Cardiac fibroblast (primary cell): ENCODE results near the gene LIPG.
"Not testable (repeated sequence)": the region's sequence is repeated elsewhere in the genome, so short reads cannot be mapped to it uniquely, and the experiment has no call there.

Experiments
- DNase-seq, 2 donors: peaks; one replicate each; pipeline versions ENCODE4 v3.0.0 to v3.0.0-alpha.2; 2010; ENCODE audit warnings: low read depth in 2 of 2
- H3K4me3 ChIP-seq, 2 donors: replicated peaks in 1 of 2; 1 replicate in 1 of 2; 2 replicates in 1 of 2; pipeline ENCODE4 v1.5.1; 2011; ENCODE audit warnings: low read depth in 2 of 2, low read length in 2 of 2, mild to moderate bottlenecking in 2 of 2, moderate library complexity in 1 of 2
- TF ChIP-seq, protein P1 (sequence below): IDR thresholded peaks from one replicate; pipeline ENCODE4 v1.5.1; 2011; ENCODE audit warnings: low read depth, mild to moderate bottlenecking, low read length, inconsistent platforms

Gene LIPG

DNA sequence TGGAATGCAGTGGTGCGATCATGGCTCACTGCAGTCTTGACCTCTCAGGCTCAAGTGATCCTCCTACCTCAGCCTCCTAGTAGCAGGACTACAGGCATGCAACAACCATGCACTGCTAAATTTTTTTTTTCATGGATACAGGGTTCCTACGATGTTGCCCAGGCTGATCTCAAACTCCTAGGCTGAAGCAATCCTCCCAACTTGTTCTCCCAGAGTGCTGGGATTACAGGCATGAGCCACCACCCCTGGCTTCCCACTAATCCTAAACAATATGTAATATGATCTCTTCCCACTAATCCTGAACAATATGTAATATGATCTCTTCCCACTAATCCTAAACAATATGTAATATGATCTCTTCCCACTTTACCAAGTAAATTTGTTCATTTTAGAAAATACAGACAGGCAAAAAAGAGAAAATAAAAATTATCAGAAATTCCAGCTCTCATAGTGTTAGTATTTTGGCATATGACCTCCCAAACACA, 41.2 kb upstream of the LIPG start:
- peak; percentile 25 to 29 for DNase-seq
- no peak overlapping the region for H3K4me3 ChIP-seq
- TF ChIP-seq, protein P1, sequence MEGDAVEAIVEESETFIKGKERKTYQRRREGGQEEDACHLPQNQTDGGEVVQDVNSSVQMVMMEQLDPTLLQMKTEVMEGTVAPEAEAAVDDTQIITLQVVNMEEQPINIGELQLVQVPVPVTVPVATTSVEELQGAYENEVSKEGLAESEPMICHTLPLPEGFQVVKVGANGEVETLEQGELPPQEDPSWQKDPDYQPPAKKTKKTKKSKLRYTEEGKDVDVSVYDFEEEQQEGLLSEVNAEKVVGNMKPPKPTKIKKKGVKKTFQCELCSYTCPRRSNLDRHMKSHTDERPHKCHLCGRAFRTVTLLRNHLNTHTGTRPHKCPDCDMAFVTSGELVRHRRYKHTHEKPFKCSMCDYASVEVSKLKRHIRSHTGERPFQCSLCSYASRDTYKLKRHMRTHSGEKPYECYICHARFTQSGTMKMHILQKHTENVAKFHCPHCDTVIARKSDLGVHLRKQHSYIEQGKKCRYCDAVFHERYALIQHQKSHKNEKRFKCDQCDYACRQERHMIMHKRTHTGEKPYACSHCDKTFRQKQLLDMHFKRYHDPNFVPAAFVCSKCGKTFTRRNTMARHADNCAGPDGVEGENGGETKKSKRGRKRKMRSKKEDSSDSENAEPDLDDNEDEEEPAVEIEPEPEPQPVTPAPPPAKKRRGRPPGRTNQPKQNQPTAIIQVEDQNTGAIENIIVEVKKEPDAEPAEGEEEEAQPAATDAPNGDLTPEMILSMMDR, result no peak

DNA sequence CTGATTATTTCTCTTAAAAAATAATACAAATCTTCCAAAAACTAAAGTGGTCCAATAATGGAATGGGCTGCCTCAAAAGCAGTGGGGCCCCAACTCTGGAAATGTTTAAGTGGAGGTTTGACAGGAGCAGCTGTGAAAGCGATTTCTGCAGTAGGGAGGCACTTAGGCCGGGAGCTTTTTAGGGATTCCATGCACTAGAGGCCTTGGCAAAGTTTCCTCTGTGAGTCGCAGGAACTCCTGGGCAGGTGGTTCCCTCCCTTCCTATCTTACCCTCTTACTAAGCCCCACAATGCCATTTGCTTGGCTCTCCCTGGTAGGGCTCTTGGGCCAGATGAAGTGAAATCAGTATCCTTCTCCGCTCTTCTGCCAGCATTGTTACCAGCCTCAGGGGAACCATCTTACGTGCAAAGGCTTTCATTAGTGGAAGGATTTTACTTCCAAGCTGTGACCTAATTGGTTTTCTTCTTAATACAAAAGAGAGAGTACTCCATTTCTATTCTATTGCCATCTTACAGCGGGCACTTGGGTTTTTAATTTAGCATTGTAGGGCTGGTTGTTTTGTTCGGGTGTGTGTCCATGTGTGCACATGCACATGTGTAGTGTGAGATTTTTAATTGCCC, 40.5 kb upstream of the LIPG start:
- no peak overlapping the region for H3K4me3 ChIP-seq
- no peak for DNase-seq
- TF ChIP-seq, protein P1, result no peak

DNA sequence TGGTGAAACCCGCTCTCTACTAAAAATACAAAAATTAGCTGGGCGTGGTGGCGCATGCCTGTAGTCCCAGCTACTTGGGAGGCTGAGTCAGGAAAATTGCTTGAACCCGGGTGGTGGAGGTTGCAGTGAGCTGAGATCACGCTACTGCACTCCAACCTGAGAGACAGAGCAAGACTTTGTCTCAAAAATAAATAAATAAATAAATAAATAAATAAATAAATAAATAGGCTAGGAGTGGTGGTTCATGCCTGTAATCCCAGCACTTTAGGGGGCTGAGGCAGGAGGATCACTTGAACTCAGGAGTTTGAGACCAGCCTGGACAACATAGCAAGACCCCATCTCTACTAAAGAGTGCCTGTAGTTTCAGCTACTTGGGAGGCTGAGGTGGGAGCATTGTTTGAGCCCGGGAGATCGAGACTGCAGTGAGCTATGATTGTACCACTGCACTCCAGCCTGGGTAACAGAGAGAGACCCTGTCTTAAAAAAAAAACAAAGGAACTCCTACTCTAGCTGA, 38.2 kb upstream of the LIPG start:
- DNase-seq, H3K4me3 ChIP-seq: not testable (repeated sequence)

DNA sequence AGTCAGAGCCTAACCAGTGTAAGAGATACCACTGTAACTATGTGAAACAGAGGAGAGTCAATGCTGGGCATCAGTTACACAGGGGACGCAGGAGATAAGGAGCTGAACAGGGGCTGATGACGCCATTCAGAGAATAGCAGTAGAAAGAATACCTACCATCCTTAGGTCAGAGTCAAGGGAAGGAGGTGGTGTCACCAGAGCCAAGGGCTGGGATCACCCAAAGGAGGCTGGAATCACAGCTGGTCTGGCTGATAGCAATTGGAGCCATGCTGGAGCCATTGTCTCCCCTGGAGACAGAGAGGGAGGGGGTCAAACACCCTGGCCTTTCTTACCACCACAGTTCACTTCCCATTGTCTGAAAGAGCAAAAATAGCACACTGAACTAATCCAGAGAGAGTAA, 37.5 kb upstream of the LIPG start:
- TF ChIP-seq, protein P1, result no peak
- no peak overlapping the region for H3K4me3 ChIP-seq
- no peak for DNase-seq

DNA sequence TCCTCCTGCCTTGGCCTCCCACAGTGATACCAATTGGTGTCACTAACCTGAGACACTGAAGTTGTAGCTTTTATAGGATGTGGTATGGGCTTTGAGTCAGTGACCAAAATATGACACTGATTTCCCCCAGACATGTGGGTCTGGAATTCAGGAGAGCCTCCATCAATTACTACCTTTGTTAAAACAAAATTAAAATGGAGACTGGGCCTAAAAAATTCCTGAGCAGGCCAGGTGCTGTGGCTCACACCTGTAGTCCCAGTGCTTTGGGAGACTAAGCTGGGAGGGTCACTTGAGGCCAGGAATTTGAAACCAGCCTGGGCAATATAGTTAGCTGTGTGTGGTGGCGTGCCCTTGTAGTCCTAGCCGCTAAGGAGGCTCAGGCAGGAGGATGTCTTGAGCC, 36.9 kb upstream of the LIPG start:
- no peak overlapping the region for H3K4me3 ChIP-seq
- DNase-seq, result no peak
- TF ChIP-seq, protein P1, result no peak

DNA sequence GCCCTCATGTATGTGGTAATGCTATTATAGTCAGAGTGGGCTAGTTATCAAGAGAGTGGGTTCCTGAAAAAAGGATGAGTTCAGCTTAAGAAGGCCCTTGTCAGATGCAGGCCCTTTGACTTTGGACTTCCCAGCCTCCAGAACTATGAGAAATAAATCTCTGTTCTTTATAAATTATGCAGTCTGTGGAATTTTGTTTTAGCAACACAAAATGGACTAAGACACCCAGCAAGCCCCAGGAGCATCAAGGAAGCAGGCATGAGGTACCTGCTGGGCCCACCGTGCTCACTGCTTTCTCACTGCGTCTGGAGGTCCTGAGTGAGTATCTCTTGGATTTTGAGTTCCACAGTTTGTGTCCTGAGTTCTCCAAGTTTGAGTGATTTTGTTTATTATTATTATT, 35.9 kb upstream of the LIPG start:
- no peak overlapping the region for H3K4me3 ChIP-seq
- TF ChIP-seq, protein P1, result no peak

DNA sequence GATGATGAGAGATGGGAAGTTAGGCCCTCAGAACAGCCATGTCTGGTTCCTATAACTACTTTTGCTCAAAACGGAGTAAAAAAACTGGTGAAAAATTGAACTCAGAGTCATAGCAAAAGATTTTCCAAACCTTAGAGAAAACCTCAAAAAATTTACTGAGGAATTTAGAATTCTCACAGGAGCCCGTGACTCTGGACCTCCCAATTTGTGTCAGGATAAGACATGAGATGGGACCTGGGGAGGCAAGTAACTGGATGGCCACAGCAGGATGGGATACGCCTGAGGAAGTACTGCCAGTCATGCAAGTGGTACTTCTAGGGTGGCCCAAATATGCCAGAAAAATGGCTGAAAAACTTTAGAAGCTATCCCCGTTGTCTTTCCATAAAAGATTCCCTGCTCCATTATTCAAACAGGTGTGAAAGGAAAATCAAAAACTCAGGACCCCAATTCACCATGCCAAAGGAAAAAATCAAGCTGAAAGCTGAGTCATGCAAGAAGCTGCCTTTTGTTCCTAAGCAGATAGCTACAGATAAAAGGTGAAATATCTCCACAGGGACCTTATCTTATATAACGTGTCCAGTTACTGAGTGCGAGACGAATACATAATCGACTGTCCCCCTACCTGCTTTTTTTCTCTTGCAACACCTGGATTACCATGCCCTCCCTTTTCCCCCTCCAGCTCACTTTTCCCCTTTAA, 34.1 kb upstream of the LIPG start:
- H3K4me3 ChIP-seq, result no peak overlapping the region
- TF ChIP-seq, protein P1, result no peak
- no peak for DNase-seq

More for the DNA sequence above, 35.9 kb upstream of the LIPG start:
- no peak for DNase-seq
